Tibial nerve (tissue), 4 donors: Measurements from ENCODE around the gene TMEM223.
"Not testable (repeated sequence)": the region's sequence is repeated elsewhere in the genome, so short reads cannot be mapped to it uniquely, and the experiment has no call there.

Experiments
- CTCF ChIP-seq, 5 experiments: fragments of 200-600 bp in 3 of 5; fragments of 450-650 bp in 2 of 5; sonication (generic) in 3 of 5; IDR thresholded peaks; one replicate each; pipeline ENCODE4 v1.5.1; 2016 to 2019; ENCODE audit warnings: antibody characterized with exemption in 5 of 5, mild to moderate bottlenecking in 3 of 5, moderate library complexity in 2 of 5
- EP300 ChIP-seq, 2 donors: sonication (generic); formaldehyde crosslinking; IDR thresholded peaks; one replicate each; pipeline ENCODE4 v1.6.1; 2017; ENCODE audit warnings: antibody characterized with exemption in 2 of 2, mild to moderate bottlenecking in 1 of 2
- POLR2A ChIP-seq, 2 donors: fragments of 450-650 bp; IDR thresholded peaks; one replicate each; pipeline ENCODE4 v1.6.1; 2017; ENCODE audit warnings: antibody characterized with exemption in 2 of 2, mild to moderate bottlenecking in 2 of 2, moderate library complexity in 2 of 2

GRCh38 chr11:62828130-62828529, 36.3 kb upstream of the TMEM223 start:
- not testable (repeated sequence) for TF ChIP-seq CTCF, POLR2A, EP300 (IDR thresholded peaks at IDR 0.05)
